Keratinocyte (primary cell): ENCODE data around the gene MGAT5B. TPM values are rescaled to one million over a fixed set of nuclear protein-coding genes. Genes with fewer than 3 reads are reported as not detected.

ENCODE experiments used
- DNase-seq: peaks from one replicate; pipeline ENCODE4 v3.0.0-alpha.2; 2011; ENCODE audit warnings: low read depth, missing footprints, low spot score
- FAIRE-seq: peaks from 2 replicates; lab custom pipeline; 2011; peaks lifted over from hg19 to GRCh38; lab: Jason Lieb, UNC
- H2AFZ ChIP-seq: 2 replicates; pipeline ENCODE4 v1.6.0; 2012; ENCODE audit warnings: low read length, control low read depth, inconsistent platforms; ENCODE audit not compliant: control insufficient read depth
- H3K27ac ChIP-seq: 2 replicates; pipeline ENCODE4 v1.5.1; 2011; ENCODE audit warnings: low read length; ENCODE audit not compliant: control insufficient read depth, insufficient read depth
- H3K27me3 ChIP-seq: 3 replicates; pipeline ENCODE4 v1.6.0; 2011; ENCODE audit warnings: low read length; ENCODE audit not compliant: control insufficient read depth, insufficient read depth; ENCODE audit errors: extremely low read depth
- H3K36me3 ChIP-seq, 2 experiments: 2 replicates in 1 of 2; 3 replicates in 1 of 2; pipeline ENCODE4 v1.5.1; 2011; ENCODE audit warnings: low read length in 2 of 2, mild to moderate bottlenecking in 1 of 2; ENCODE audit not compliant: control insufficient read depth in 2 of 2, insufficient read depth in 2 of 2; ENCODE audit errors: extremely low read depth in 1 of 2
- H3K4me1 ChIP-seq: 3 replicates; pipeline ENCODE4 v1.5.1; 2011; ENCODE audit warnings: low read length; ENCODE audit not compliant: control insufficient read depth, insufficient read depth; ENCODE audit errors: extremely low read depth
- H3K4me2 ChIP-seq: 3 replicates; pipeline ENCODE4 v1.6.0; 2011; ENCODE audit warnings: low read depth, low read length; ENCODE audit not compliant: control insufficient read depth, insufficient read depth; ENCODE audit errors: extremely low read depth
- H3K4me3 ChIP-seq, 3 experiments: fragments of 200-600 bp in 1 of 3; sonication (generic) in 1 of 3; 2 replicates in 2 of 3; 3 replicates in 1 of 3; pipeline ENCODE4 v1.5.1; 2011 to 2016; ENCODE audit warnings: low read length in 3 of 3, mild to moderate bottlenecking in 3 of 3, control low read depth in 2 of 3, inconsistent platforms in 1 of 3, low read depth in 1 of 3, mixed read lengths in 1 of 3, mixed run types in 1 of 3, moderate library complexity in 1 of 3; ENCODE audit not compliant: control insufficient read depth in 2 of 3, insufficient read depth in 2 of 3; ENCODE audit errors: extremely low read depth in 1 of 3
- H3K79me2 ChIP-seq: 2 replicates; pipeline ENCODE4 v1.6.0; 2012; ENCODE audit warnings: low read length; ENCODE audit not compliant: control insufficient read depth, insufficient read depth
- H3K9ac ChIP-seq: 3 replicates; pipeline ENCODE4 v1.6.0; 2011; ENCODE audit warnings: low read length; ENCODE audit not compliant: control insufficient read depth, insufficient read depth; ENCODE audit errors: extremely low read depth
- H3K9me1 ChIP-seq: 3 replicates; pipeline ENCODE4 v1.6.0; 2011; ENCODE audit warnings: low read length; ENCODE audit not compliant: control insufficient read depth, insufficient read depth; ENCODE audit errors: extremely low read depth
- H3K9me3 ChIP-seq: 2 replicates; pipeline ENCODE4 v1.5.1; 2012; ENCODE audit warnings: low read depth, low read length; ENCODE audit not compliant: control insufficient read depth
- H4K20me1 ChIP-seq: 3 replicates; pipeline ENCODE4 v1.6.0; 2011; ENCODE audit warnings: low read length; ENCODE audit not compliant: control insufficient read depth, insufficient read depth; ENCODE audit errors: extremely low read depth
- EZH2 ChIP-seq: IDR thresholded peaks from one replicate; pipeline ENCODE4 v1.6.1; 2012; ENCODE audit warnings: inconsistent platforms, mild to moderate bottlenecking, low read length, moderate library complexity
- dilution Hi-C: fragments of 300-500 bp; cut with MboI; formaldehyde crosslinking; loops from one replicate; pipeline ENCODE4 v1.7.0; 2020; ENCODE audit warnings: low sequenced_read_pairs; ENCODE audit not compliant: extremely low pct_ligation_motif_present
- polyA plus RNA-seq, 5 experiments: library from polyadenylated mRNA; depleted of rRNA in 3 of 5; stranded (reverse) in 3 of 5; stranded (forward) in 1 of 5; unstranded in 1 of 5; fragments of >200 nt; gene quantifications; 1 replicate in 1 of 5; 2 replicates in 3 of 5; 3 replicates in 1 of 5; pipeline versions ENCODE4 v1.2.1 to v1.2.3, GENCODE V29; 2011 to 2012; ENCODE audit warnings: missing spikeins in 2 of 5, low read depth in 1 of 5, low replicate concordance in 1 of 5
- TF ChIP-seq, protein P1 (sequence below), 3 experiments: IDR thresholded peaks in 1 of 3; conservative IDR thresholded peaks in 1 of 3; optimal IDR thresholded peaks in 1 of 3; 2 replicates in 2 of 3; 3 replicates in 1 of 3; pipeline versions ENCODE3 to v1.5.1; 2011; ENCODE audit warnings: low read length in 3 of 3, mild to moderate bottlenecking in 3 of 3, moderate library complexity in 2 of 3, control low read depth in 1 of 3, inconsistent platforms in 1 of 3; ENCODE audit not compliant: insufficient read depth in 2 of 3; ENCODE audit errors: extremely low read depth in 1 of 3

Gene MGAT5B
- polyA plus RNA-seq, 1 donor (not counting 4 experiments of a cell fraction or from before 2014, with no cell fraction given): 0.29 TPM

- dilution Hi-C loops: loop anchor here (25.0 kb wide), 1 partner anchor 106 kb away; no protein-coding TSS in a partner anchor
- FAIRE-seq: no peak
- TF ChIP-seq EZH2: no peak
- TF ChIP-seq, protein P1, sequence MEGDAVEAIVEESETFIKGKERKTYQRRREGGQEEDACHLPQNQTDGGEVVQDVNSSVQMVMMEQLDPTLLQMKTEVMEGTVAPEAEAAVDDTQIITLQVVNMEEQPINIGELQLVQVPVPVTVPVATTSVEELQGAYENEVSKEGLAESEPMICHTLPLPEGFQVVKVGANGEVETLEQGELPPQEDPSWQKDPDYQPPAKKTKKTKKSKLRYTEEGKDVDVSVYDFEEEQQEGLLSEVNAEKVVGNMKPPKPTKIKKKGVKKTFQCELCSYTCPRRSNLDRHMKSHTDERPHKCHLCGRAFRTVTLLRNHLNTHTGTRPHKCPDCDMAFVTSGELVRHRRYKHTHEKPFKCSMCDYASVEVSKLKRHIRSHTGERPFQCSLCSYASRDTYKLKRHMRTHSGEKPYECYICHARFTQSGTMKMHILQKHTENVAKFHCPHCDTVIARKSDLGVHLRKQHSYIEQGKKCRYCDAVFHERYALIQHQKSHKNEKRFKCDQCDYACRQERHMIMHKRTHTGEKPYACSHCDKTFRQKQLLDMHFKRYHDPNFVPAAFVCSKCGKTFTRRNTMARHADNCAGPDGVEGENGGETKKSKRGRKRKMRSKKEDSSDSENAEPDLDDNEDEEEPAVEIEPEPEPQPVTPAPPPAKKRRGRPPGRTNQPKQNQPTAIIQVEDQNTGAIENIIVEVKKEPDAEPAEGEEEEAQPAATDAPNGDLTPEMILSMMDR (optimal IDR thresholded peaks at IDR 0.05 in 1 of 3, IDR thresholded peaks at IDR 0.05 in 1 of 3, conservative IDR thresholded peaks at IDR 0.05 in 1 of 3; ENCODE audit: extremely low read depth in 1 of 3, insufficient read depth in 2 of 3, low read length in 3 of 3): no peak
Measured at GRCh38 chr17:76993651-76994050, 125.4 kb downstream of the MGAT5B start.

GRCh38 chr17:76994237-76994637, 126.0 kb downstream of the MGAT5B start:
- FAIRE-seq: no peak
- dilution Hi-C loops: loop anchor here (25.0 kb wide), 1 partner anchor 107 kb away; no protein-coding TSS in a partner anchor

More at GRCh38 chr17:76993651-76994050, 125.4 kb downstream of the MGAT5B start:
- Histone ChIP-seq H3K4me3 (no peak overlapping the region), H4K20me1 (no peaks in the 10 kb centered on the region), H2AFZ (no peak overlapping the region), H3K36me3 (no peaks in the 10 kb centered on the region), H3K27me3 (peaks cover 33% of the 10 kb centered on the region), H3K9me1 (no peaks in the 10 kb centered on the region), H3K4me2 (no peak overlapping the region), H3K9me3 (no peaks in the 10 kb centered on the region), H3K79me2 (no peaks in the 10 kb centered on the region), H3K9ac (no peak overlapping the region), H3K27ac (no peak overlapping the region), H3K4me1 (no peaks in the 10 kb centered on the region)
- no peak for DNase-seq

More at GRCh38 chr17:76994237-76994637, 126.0 kb downstream of the MGAT5B start:
- H3K36me3 ChIP-seq: no peaks in the 10 kb centered on the region
- H3K9me1 ChIP-seq: no peaks in the 10 kb centered on the region
- H3K4me3 ChIP-seq: no peak overlapping the region
- peaks cover 33% of the 10 kb centered on the region for H3K27me3 ChIP-seq
- H2AFZ ChIP-seq: no peak overlapping the region
- TF ChIP-seq, protein P1 (optimal IDR thresholded peaks at IDR 0.05 in 1 of 3, IDR thresholded peaks at IDR 0.05 in 1 of 3, conservative IDR thresholded peaks at IDR 0.05 in 1 of 3; ENCODE audit: extremely low read depth in 1 of 3, insufficient read depth in 2 of 3, low read length in 3 of 3): no peak
- no peak for TF ChIP-seq EZH2
- DNase-seq: no peak
- no peak overlapping the region for H3K4me2 ChIP-seq
- H3K4me1 ChIP-seq: no peaks in the 10 kb centered on the region
- H3K79me2 ChIP-seq: no peaks in the 10 kb centered on the region
- no peaks in the 10 kb centered on the region for H4K20me1 ChIP-seq
- no peak overlapping the region for H3K9ac ChIP-seq
- H3K9me3 ChIP-seq: no peaks in the 10 kb centered on the region
- H3K27ac ChIP-seq: no peak overlapping the region
